C4-2B (cell line): ENCODE measurements around the gene GTF2IRD1.

ENCODE experiments used
- CTCF ChIP-seq: fragments of 450-650 bp; conservative IDR thresholded peaks from 2 replicates; pipeline ENCODE4 v1.5.1; 2017; ENCODE audit warnings: mild to moderate bottlenecking
- ZFX ChIP-seq: fragments of 450-650 bp; IDR thresholded peaks from 2 replicates; pipeline ENCODE4 v1.6.1; 2017

- no peak for TF ChIP-seq CTCF
- TF ChIP-seq ZFX = no peak
These were observed 82.2 kb downstream of the GTF2IRD1 start for GRCh38 chr7:74535951-74536356.
